ENCODE measurements around the gene GNS. TPM values are rescaled to one million over a fixed set of nuclear protein-coding genes. Genes with fewer than 3 reads are reported as not detected.

The GNS gene
- total RNA-seq, 1 donor from 2014 or later: 199 TPM

GRCh38 chr12:64743206-64743605, 16.0 kb downstream of the GNS start:
- H3K27ac ChIP-seq: no peak overlapping the region
- peaks cover 24% of the 10 kb centered on the region for H3K4me1 ChIP-seq
- intact Hi-C loops (cut with DNase I): no loop called here
- no peak for TF ChIP-seq CTCF (IDR thresholded peaks at IDR 0.05)
- H3K9me3 ChIP-seq: no peaks in the 10 kb centered on the region
- no peak for ATAC-seq
- peaks cover 88% of the 10 kb centered on the region for H3K36me3 ChIP-seq
- no peak for DNase-seq
- H3K27me3 ChIP-seq (ENCODE audit: low read depth): no peaks in the 10 kb centered on the region
- no peak overlapping the region for H3K4me3 ChIP-seq

GRCh38 chr12:64742416-64742815, 16.8 kb downstream of the GNS start:
- intact Hi-C loops (cut with DNase I): no loop called here
- H3K4me1 ChIP-seq: peaks cover 24% of the 10 kb centered on the region
- H3K27me3 ChIP-seq (ENCODE audit: low read depth): no peaks in the 10 kb centered on the region
- no peaks in the 10 kb centered on the region for H3K9me3 ChIP-seq
- no peak for DNase-seq
- ATAC-seq: no peak
- peaks cover 96% of the 10 kb centered on the region for H3K36me3 ChIP-seq
- no peak for TF ChIP-seq CTCF (IDR thresholded peaks at IDR 0.05)
- H3K27ac ChIP-seq: no peak overlapping the region
- H3K4me3 ChIP-seq: no peak overlapping the region

- no peak for DNase-seq
- Histone ChIP-seq H3K27me3 (ENCODE audit: low read depth) (no peaks in the 10 kb centered on the region), H3K36me3 (peaks cover 96% of the 10 kb centered on the region), H3K4me1 (peaks cover 11% of the 10 kb centered on the region), H3K9me3 (no peaks in the 10 kb centered on the region), H3K27ac (no peak overlapping the region), H3K4me3 (no peak overlapping the region)
- no peak for TF ChIP-seq CTCF (IDR thresholded peaks at IDR 0.05)
- intact Hi-C loops (cut with DNase I): no loop called here
- no peak for ATAC-seq
Observed at GRCh38 chr12:64740646-64741045, 18.6 kb downstream of the GNS start.

GRCh38 chr12:64739778-64740177, 19.4 kb downstream of the GNS start:
- TF ChIP-seq CTCF (IDR thresholded peaks at IDR 0.05): no peak
- H3K4me1 ChIP-seq: peaks cover 3% of the 10 kb centered on the region
- no peak overlapping the region for H3K27ac ChIP-seq
- no peak overlapping the region for H3K4me3 ChIP-seq
- DNase-seq (no peak), ATAC-seq (no peak)
- H3K9me3 ChIP-seq: no peaks in the 10 kb centered on the region
- intact Hi-C loops (cut with DNase I): no loop called here
- H3K36me3 ChIP-seq: peaks cover 96% of the 10 kb centered on the region
- no peaks in the 10 kb centered on the region for H3K27me3 ChIP-seq (ENCODE audit: low read depth)

GRCh38 chr12:64737539-64737938, 21.7 kb downstream of the GNS start:
- DNase-seq (no peak), ATAC-seq (no peak)
- Histone ChIP-seq H3K27ac (no peak overlapping the region), H3K4me1 (no peaks in the 10 kb centered on the region), H3K4me3 (no peak overlapping the region), H3K36me3 (peaks cover 96% of the 10 kb centered on the region), H3K27me3 (ENCODE audit: low read depth) (no peaks in the 10 kb centered on the region), H3K9me3 (no peaks in the 10 kb centered on the region)
- intact Hi-C loops (cut with DNase I): no loop called here
- TF ChIP-seq CTCF (IDR thresholded peaks at IDR 0.05): no peak

- H3K36me3 ChIP-seq: peaks cover 90% of the 10 kb centered on the region
- no peak overlapping the region for H3K27ac ChIP-seq
- intact Hi-C loops (cut with DNase I): no loop called here
- ATAC-seq (no peak), DNase-seq (no peak)
- H3K9me3 ChIP-seq: no peaks in the 10 kb centered on the region
- no peaks in the 10 kb centered on the region for H3K4me1 ChIP-seq
- H3K4me3 ChIP-seq: no peak overlapping the region
- no peaks in the 10 kb centered on the region for H3K27me3 ChIP-seq (ENCODE audit: low read depth)
- TF ChIP-seq CTCF (IDR thresholded peaks at IDR 0.05): no peak
Observed at GRCh38 chr12:64736771-64737170, 22.4 kb downstream of the GNS start.

Measured in lower lobe of right lung (tissue), 2 donors.